ENCODE measurements around the gene MTMR3.
"Not testable (repeated sequence)": the region's sequence is repeated elsewhere in the genome, so short reads cannot be mapped to it uniquely, and the experiment has no call there.

GRCh38 chr22:30059346-30060020 lies 176.5 kb downstream of the MTMR3 start:
- TF ChIP-seq, protein P1, sequence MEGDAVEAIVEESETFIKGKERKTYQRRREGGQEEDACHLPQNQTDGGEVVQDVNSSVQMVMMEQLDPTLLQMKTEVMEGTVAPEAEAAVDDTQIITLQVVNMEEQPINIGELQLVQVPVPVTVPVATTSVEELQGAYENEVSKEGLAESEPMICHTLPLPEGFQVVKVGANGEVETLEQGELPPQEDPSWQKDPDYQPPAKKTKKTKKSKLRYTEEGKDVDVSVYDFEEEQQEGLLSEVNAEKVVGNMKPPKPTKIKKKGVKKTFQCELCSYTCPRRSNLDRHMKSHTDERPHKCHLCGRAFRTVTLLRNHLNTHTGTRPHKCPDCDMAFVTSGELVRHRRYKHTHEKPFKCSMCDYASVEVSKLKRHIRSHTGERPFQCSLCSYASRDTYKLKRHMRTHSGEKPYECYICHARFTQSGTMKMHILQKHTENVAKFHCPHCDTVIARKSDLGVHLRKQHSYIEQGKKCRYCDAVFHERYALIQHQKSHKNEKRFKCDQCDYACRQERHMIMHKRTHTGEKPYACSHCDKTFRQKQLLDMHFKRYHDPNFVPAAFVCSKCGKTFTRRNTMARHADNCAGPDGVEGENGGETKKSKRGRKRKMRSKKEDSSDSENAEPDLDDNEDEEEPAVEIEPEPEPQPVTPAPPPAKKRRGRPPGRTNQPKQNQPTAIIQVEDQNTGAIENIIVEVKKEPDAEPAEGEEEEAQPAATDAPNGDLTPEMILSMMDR (IDR thresholded peaks at IDR 0.05; ENCODE audit: borderline replicate concordance, extremely low read depth, low read length, poor library complexity, severe bottlenecking) = not testable (repeated sequence)
- TF ChIP-seq EZH2 (IDR thresholded peaks at IDR 0.05; ENCODE audit: borderline replicate concordance, low read depth, low read length, severe bottlenecking) = not testable (repeated sequence)
